GM23338 (cell line): ENCODE data around the gene HS3ST1. TPM values are rescaled to one million over a fixed set of nuclear protein-coding genes. Genes with fewer than 3 reads are reported as not detected.

ENCODE experiments used
- ATAC-seq: fragments of 200-7000 bp; cut with Tn5 transposase; 3 replicates; pipeline ENCODE4 v1.9.1; 2020
- DNase-seq: peaks from one replicate; pipeline ENCODE4 v3.0.0-alpha.2; 2015; ENCODE audit warnings: low spot score
- H2AFZ ChIP-seq: fragments of 200-600 bp; sonication (generic); 2 replicates; pipeline ENCODE4 v1.8.0; 2016; ENCODE audit warnings: antibody characterized with exemption, mild to moderate bottlenecking, moderate library complexity
- H3F3A ChIP-seq: fragments of 200-600 bp; sonication (generic); replicated peaks from 2 replicates; pipeline ENCODE4 v1.8.0; 2017; ENCODE audit warnings: antibody characterized with exemption, mixed run types, low read depth
- H3K27ac ChIP-seq: fragments of 200-600 bp; sonication (generic); 2 replicates; pipeline ENCODE4 v1.6.1; 2016; ENCODE audit warnings: low read depth
- H3K27me3 ChIP-seq: fragments of 200-600 bp; sonication (generic); 2 replicates; pipeline ENCODE4 v1.8.0; 2016; ENCODE audit warnings: mild to moderate bottlenecking, mixed run types, moderate library complexity; ENCODE audit not compliant: insufficient read depth
- H3K36me3 ChIP-seq: fragments of 200-600 bp; sonication (generic); 2 replicates; pipeline ENCODE4 v1.8.0; 2016; ENCODE audit warnings: mild to moderate bottlenecking; ENCODE audit not compliant: insufficient read depth
- H3K4me1 ChIP-seq: fragments of 200-600 bp; sonication (generic); 2 replicates; pipeline ENCODE4 v1.8.0; 2016; ENCODE audit warnings: mild to moderate bottlenecking, moderate library complexity; ENCODE audit not compliant: insufficient read depth
- H3K4me2 ChIP-seq: fragments of 200-600 bp; sonication (generic); 2 replicates; pipeline ENCODE4 v1.7.1; 2017; ENCODE audit warnings: mixed run types
- H3K4me3 ChIP-seq: fragments of 200-600 bp; sonication (generic); 2 replicates; pipeline ENCODE4 v1.6.1; 2016; ENCODE audit warnings: mixed run types
- H3K79me2 ChIP-seq: fragments of 200-600 bp; sonication (generic); replicated peaks from 2 replicates; pipeline ENCODE4 v1.8.0; 2017; ENCODE audit warnings: mild to moderate bottlenecking; ENCODE audit not compliant: insufficient read depth
- H3K9me2 ChIP-seq: fragments of 200-600 bp; sonication (generic); 2 replicates; pipeline ENCODE4 v1.8.0; 2017; ENCODE audit not compliant: insufficient read depth
- H4K20me1 ChIP-seq: fragments of 200-600 bp; sonication (generic); replicated peaks from 2 replicates; pipeline ENCODE4 v1.8.0; 2017; ENCODE audit warnings: mild to moderate bottlenecking; ENCODE audit not compliant: insufficient read depth
- H3K27ac Mint-ChIP-seq: 2 replicates; pipeline ENCODE4 v1.8.0; 2020; ENCODE audit warnings: inconsistent platforms, mild to moderate bottlenecking, moderate library complexity, mixed read lengths
- H3K27me3 Mint-ChIP-seq: 3 replicates; pipeline ENCODE4 v1.8.0; 2022; ENCODE audit warnings: low read depth, mild to moderate bottlenecking, moderate library complexity, mixed read lengths, inconsistent platforms; ENCODE audit not compliant: insufficient read depth, poor library complexity
- H3K36me3 Mint-ChIP-seq: 3 replicates; pipeline ENCODE4 v1.8.0; 2021; ENCODE audit warnings: low read depth, mild to moderate bottlenecking, inconsistent platforms, moderate library complexity, mixed read lengths
- H3K4me1 Mint-ChIP-seq: 3 replicates; pipeline ENCODE4 v1.8.0; 2020; ENCODE audit warnings: mild to moderate bottlenecking, inconsistent platforms, mixed read lengths
- H3K4me3 Mint-ChIP-seq: 3 replicates; pipeline ENCODE4 v1.8.0; 2021; ENCODE audit warnings: moderate library complexity, mild to moderate bottlenecking, inconsistent platforms, mixed read lengths
- H3K9me3 Mint-ChIP-seq: 3 replicates; pipeline ENCODE4 v1.8.0; 2020; ENCODE audit warnings: moderate library complexity, mild to moderate bottlenecking, inconsistent platforms, mixed read lengths
- CTCF ChIP-seq, 2 experiments: fragments of 200-600 bp in 1 of 2; sonication (generic) in 1 of 2; conservative IDR thresholded peaks; 2 replicates each; pipeline versions ENCODE4 v1.5.1 to v1.6.1; 2016 to 2017; ENCODE audit warnings: antibody characterized with exemption in 2 of 2, low read depth in 2 of 2, mild to moderate bottlenecking in 2 of 2, moderate library complexity in 1 of 2
- EZH2 ChIP-seq: fragments of 200-600 bp; sonication (generic); IDR thresholded peaks from one replicate; pipeline ENCODE4 v1.8.0; 2017; ENCODE audit warnings: antibody characterized with exemption, mild to moderate bottlenecking, low read depth; ENCODE audit not compliant: unreplicated experiment
- JUNB ChIP-seq: IDR thresholded peaks from one replicate; pipeline ENCODE4 v1.6.1; 2016; ENCODE audit warnings: antibody characterized with exemption; ENCODE audit not compliant: unreplicated experiment
- NANOG ChIP-seq: IDR thresholded peaks from 2 replicates; pipeline ENCODE4 v1.6.1; 2016; ENCODE audit warnings: antibody characterized with exemption, borderline replicate concordance
- REST ChIP-seq: IDR thresholded peaks from one replicate; pipeline ENCODE4 v1.6.1; 2018; ENCODE audit warnings: antibody characterized with exemption; ENCODE audit not compliant: unreplicated experiment
- STAT1 ChIP-seq: IDR thresholded peaks from one replicate; pipeline ENCODE4 v1.6.1; 2016; ENCODE audit warnings: antibody characterized with exemption; ENCODE audit not compliant: unreplicated experiment
- ZNF462 ChIP-seq: fragments of 250-450 bp; sonication (Bioruptor Pico); IDR thresholded peaks from 2 replicates; pipeline ENCODE4 v1.5.0; 2020; ENCODE audit warnings: mild to moderate bottlenecking, moderate library complexity
- polyA plus RNA-seq: library from polyadenylated mRNA; unstranded; fragments of >200 nt; fragmentation: Nextera tagmentation; extraction: Ambion mirVana; gene quantifications from 2 replicates; pipeline ENCODE4 v1.2.1, GENCODE V29; 2016
- total RNA-seq: library from RNA; depleted of rRNA; stranded (reverse); fragments of >200 nt; shearing (Covaris generic); gene quantifications from 2 replicates; pipeline ENCODE4 v1.2.3, GENCODE V29; 2014

Gene HS3ST1
- total and polyA plus RNA-seq, 2 experiments from 2014 or later: 0.94 to 1.3 TPM

- no peak for TF ChIP-seq ZNF462 (CRISPR knock-in tag)
- TF ChIP-seq STAT1: no peak
These were observed 47.2 kb upstream of the HS3ST1 start (continued) for GRCh38 chr4:11475871-11476270.

GRCh38 chr4:11474146-11474545 is 45.5 kb upstream of the HS3ST1 start:
- Histone ChIP-seq H2AFZ (no peak overlapping the region), H3K9me2 (0 out of 2 replicates have a peak, but pooled peaks cover 4% of the 10 kb centered on the region), H3K36me3 (no peaks in the 10 kb centered on the region; the same call in 1 of the 2 replicates), H3K27ac (no peak overlapping the region), H3K4me3 (no peak overlapping the region), H3K79me2 (no peaks in the 10 kb centered on the region), H3K27me3 (no peaks in the 10 kb centered on the region), H4K20me1 (no peaks in the 10 kb centered on the region; the same call in 1 of the 2 replicates), H3K4me1 (peaks cover 26% of the 10 kb centered on the region), H3F3A (0 out of 2 replicates have a peak, but pooled peaks cover 6% of the 10 kb centered on the region), H3K4me2 (no peak overlapping the region)
- H3K36me3 Mint-ChIP-seq: no peaks in the 10 kb centered on the region; the same call in 2 of the 3 replicates
- TF ChIP-seq CTCF (conservative IDR thresholded peaks at IDR 0.05; ENCODE audit: low read depth in 2 of 2) (no peak), NANOG (no peak), JUNB (no peak), EZH2 (no peak), STAT1 (no peak), REST (no peak)
- ATAC-seq (no peak), DNase-seq (no peak)
- peaks cover 2% of the 10 kb centered on the region for H3K27me3 Mint-ChIP-seq
- peaks cover 29% of the 10 kb centered on the region for H3K4me1 Mint-ChIP-seq
- H3K4me3 Mint-ChIP-seq: no peak overlapping the region
- H3K27ac Mint-ChIP-seq: no peak overlapping the region
- no peaks in the 10 kb centered on the region for H3K9me3 Mint-ChIP-seq
